GM21381 (cell line): ENCODE results near the gene ARL6IP1.
"Not testable (repeated sequence)": the region's sequence is repeated elsewhere in the genome, so short reads cannot be mapped to it uniquely, and the experiment has no call there.

ENCODE experiments used
- ATAC-seq: cut with Tn5 transposase; IDR thresholded peaks from one replicate; pipeline ENCODE4 v1.9.1; 2021; ENCODE audit warnings: mild to moderate bottlenecking, moderate library complexity; ENCODE audit not compliant: unreplicated experiment

Gene ARL6IP1

GRCh38 chr16:18767217-18767616 lies 34.1 kb downstream of the ARL6IP1 start:
- ATAC-seq = peak; percentile 64

GRCh38 chr16:18762713-18763112 lies 38.6 kb downstream of the ARL6IP1 start:
- ATAC-seq = peak; percentile 39

- ATAC-seq = peak; percentile 42
These were observed 41.5 kb downstream of the ARL6IP1 start for GRCh38 chr16:18759598-18760520.

GRCh38 chr16:18757960-18758660 lies 43.2 kb downstream of the ARL6IP1 start:
- ATAC-seq = not testable (repeated sequence)

GRCh38 chr16:18756639-18757038 lies 44.7 kb downstream of the ARL6IP1 start:
- ATAC-seq = not testable (repeated sequence)

GRCh38 chr16:18742870-18743269 lies 58.5 kb downstream of the ARL6IP1 start:
- ATAC-seq = not testable (repeated sequence)
